Glomerular endothelial cell (primary cell): ENCODE data around the gene SEC23A. TPM values are rescaled to one million over a fixed set of nuclear protein-coding genes. Genes with fewer than 3 reads are reported as not detected.
A peak's percentile ranks its signal among the peaks of the same experiment; 100 is the strongest.
"Not testable (repeated sequence)": the region's sequence is repeated elsewhere in the genome, so short reads cannot be mapped to it uniquely, and the experiment has no call there.

Experiments used
- DNase-seq: peaks from one replicate; pipeline ENCODE4 v3.0.0-alpha.2; 2011; ENCODE audit warnings: low read depth, low spot score; ENCODE audit errors: extremely low read depth
- total RNA-seq: library from RNA; depleted of rRNA; stranded (reverse); fragments of >200 nt; gene quantifications from 2 replicates; pipeline ENCODE4 v1.2.3, GENCODE V29; 2015

The SEC23A gene
- total RNA-seq, result 144 and 154 TPM in 2 replicates

DNA sequence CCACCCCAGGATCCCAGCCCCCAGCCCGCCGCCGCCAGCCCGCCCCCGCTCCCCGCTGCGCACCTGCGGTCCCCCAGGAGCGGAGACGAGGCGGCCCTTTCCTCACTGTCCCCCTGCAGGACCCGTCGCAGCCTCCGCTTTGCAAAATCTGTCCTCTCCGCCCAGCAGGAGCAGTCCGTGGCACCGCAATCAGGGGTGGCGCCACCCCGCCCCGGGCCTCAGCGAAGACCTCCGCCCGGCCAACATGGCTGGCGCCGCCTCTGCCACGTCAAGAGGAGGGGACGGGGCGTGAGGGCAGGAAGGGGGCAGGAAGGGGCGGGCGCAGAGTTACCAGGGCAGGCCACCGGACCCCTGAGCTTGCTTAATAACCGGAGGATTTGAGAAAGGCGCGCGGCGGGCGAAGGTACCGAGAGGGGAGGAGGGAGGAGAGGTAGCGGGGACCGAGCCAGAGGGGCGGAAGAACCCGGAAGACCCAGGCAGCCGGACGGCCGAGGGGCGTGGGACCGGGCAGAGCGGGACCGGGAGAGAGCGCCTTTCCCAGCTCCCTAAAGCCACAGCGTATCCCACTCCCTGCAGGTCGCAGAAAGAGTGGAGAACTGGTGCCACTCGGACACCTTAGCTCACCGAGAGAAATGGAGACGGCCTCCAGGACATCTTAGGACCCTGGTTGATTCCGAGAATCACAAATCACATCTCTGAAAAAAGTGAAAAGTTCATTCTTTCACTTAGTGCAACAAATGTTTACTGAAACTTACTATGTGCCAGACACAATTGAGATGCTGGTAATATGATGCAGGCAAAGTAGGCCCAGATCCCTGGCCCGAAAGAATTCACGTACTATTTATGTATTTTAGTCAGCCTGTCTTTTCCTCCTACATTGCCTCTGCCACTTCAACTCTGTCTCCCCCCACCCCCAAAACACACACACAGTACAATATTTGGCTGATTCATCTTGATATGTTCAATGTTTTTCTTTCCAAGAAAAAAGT lies at the start of gene SEC23A:
Gene SEC23A (minus strand): TSS at position 267 of the 989 bp plus-strand sequence. CDS start 7,117 bp downstream, outside the sequence.
- DNase-seq, result peak; percentile 12

GRCh38 chr14:39145266-39145966 lies 42.4 kb upstream of the SEC23A start:
- DNase-seq, result no peak

DNA sequence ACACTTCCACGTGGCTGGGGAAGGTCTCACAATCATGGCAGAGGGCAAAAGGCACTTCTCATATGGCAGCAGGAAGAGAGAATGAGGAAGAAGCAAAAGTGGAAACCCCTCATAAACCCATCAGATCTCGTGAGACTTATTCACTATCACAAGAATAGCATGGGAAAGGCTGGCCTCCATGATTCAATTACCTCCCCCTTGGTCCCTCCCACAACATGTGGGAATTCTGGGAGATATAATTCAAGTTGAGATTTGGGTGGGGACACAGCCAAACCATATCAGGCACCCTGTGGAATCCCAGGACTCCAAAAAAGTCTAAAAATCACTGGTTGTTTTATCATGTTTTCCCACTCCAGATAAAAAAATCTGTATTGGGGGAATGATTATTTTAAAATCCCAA lies 40.2 kb upstream of the SEC23A start:
- DNase-seq, result not testable (repeated sequence)

DNA sequence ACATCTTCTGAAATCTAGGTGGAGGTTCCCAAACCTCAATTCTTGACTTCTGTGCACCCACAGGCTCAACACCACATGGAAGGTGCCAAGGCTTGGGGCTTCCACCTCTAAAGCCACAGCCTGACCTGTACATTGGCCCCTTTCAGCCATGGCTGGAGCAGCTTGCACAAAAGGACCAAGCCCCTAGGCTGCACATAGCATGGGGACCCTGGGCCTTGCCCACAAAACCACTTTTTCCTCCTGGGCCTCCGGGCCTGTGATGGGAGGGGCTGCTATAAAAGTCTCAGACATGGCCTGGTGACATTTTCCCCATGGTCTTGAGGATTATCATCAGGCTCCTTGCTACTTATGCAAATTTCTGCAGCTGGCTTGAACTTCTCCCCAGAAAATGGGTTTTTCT lies 38.6 kb upstream of the SEC23A start:
- not testable (repeated sequence) for DNase-seq

GRCh38 chr14:39140170-39140569 lies 37.1 kb upstream of the SEC23A start:
- no peak for DNase-seq

- DNase-seq, result no peak
These were observed 35.4 kb upstream of the SEC23A start for GRCh38 chr14:39138440-39138839.

DNA sequence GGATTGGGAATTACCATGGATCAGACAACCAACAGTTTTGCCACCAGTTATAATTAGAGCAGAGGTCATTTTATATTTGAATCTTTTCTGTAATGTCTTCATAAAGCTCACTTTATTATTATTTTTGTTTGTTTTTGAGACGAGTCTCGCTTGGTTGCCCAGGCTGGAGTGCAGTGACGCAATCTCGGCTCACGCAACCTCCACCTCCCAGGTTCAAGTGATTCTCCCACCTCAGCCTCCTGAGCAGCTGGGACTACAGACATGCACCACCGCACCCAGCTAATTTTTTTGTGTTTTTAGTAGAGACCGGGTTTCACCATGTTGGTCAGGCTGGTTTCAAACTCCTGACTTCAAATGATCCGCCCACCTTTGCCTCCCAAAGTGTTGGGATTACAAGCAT lies 34.8 kb upstream of the SEC23A start:
- not testable (repeated sequence) for DNase-seq

- DNase-seq, result no peak
These were observed 19.5 kb upstream of the SEC23A start for GRCh38 chr14:39122330-39123138.

GRCh38 chr14:39114073-39114838 lies 11.2 kb upstream of the SEC23A start, which contains the start of gene GEMIN2:
TSS of gene GEMIN2 (plus strand) at chr14:39114323. CDS start at chr14:39114339, 16 bp downstream.
- DNase-seq, result peak; percentile 85

DNA sequence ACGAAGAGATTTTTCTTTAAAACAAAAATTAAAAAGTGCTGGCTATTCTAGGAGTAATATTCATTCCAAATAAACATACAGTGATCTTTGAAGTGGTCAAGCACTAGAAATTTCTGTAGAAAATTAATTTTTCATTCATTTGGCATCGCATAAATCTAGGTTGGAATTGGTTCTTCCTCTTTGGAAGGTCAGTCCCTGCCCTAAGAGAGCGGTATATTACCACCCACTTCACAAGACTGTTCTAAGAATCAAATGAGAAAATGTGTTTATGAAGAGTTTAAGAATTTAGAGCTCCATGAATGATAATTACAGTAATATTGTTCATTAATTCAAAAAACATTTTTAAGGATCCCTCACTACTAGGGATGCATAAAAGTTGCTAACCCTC lies 10.6 kb upstream of the SEC23A start:
- no peak for DNase-seq

DNA sequence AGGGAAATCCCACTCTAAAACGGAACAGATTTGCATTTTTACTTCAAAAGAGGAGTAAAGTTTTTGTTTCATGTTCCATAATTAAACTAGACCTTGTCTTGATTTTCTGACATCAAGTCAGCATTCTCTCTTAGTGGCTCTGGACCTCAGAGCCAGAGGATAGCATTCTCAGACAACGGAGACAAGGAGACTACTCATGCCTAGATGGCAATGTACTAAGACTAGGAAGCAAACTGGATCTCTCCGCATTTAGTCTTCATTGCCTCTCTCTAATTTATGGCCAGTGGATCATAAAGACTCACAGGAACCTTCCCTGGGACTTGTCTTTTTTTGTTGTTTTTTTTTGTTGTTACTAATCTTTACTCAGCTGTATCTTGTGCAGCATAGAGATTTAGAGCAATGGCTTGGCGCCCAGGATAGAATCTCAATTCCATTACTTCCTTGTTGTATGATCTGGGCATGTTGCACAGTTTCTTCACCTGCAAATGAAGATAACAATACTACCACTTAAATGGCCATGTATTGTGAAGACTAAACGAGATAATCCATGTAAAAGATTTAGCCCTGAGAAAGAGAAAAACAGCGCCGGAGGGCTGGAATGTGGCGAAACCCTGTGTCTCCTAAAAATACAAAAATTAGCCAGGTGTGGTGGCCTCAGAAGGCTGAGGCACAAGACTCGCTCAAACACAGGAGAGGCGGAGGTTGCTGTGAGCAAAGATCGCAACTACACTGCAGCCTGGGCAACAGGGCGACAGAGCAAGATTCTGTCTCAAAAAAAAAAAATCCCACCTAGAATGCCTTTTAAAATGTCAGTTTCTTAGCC lies 7.1 kb upstream of the SEC23A start:
- no peak for DNase-seq

DNA sequence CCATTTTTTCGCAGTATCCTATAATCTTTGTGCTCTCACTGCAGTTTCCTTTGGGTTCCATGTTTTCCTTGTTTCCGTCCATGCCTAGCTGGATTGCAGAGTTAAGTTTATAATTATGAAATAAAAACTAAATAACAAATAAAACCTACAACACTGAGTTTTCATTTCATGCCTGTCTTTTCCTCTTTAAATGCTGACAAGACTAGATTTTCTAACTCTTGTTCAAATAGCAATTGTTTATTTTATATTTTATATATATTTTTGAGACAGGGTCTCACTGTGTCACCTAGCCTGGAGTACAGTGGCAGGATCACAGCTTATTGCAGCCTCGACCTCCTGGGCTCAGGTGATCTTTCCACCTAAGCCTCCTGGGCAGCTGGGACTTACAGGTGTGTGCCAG lies 5.8 kb upstream of the SEC23A start:
- DNase-seq, result no peak

GRCh38 chr14:39107591-39107996 lies 4.6 kb upstream of the SEC23A start:
- DNase-seq, result peak; percentile 20

DNA sequence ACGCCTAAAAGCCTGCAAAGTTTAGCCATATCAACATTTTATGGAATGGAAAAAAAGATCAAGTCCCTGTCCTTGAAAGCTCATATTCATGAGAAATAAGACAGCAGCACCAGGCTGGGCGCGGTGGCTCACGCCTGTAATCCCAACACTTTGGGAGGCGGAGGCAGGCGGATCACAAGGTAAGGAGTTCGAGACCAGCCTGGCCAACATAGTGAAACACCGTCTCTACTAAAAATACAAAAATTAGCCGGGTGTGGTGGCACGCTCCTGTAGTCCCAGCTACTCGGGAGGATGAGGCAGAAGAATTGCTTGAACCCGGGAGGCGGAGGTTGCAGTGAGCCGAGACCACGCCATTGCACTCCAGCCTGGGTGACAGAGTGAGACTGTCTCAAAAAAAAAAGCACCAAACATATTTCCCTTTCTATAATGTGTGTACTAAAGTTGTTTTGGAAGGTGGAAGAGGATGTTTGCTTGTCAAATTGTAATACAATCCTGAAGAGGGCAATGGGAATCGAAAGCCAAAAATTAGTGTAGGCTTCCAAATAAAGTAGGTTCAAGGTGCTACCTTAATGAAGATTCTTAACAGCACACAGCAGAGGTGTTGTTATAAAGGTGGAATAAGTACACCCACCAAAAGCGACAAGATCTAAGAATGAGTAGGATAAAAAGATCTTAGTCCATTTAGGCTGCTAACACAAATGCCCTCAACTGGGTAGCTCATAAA lies 1.2 kb upstream of the SEC23A start:
- not testable (repeated sequence) for DNase-seq

DNA sequence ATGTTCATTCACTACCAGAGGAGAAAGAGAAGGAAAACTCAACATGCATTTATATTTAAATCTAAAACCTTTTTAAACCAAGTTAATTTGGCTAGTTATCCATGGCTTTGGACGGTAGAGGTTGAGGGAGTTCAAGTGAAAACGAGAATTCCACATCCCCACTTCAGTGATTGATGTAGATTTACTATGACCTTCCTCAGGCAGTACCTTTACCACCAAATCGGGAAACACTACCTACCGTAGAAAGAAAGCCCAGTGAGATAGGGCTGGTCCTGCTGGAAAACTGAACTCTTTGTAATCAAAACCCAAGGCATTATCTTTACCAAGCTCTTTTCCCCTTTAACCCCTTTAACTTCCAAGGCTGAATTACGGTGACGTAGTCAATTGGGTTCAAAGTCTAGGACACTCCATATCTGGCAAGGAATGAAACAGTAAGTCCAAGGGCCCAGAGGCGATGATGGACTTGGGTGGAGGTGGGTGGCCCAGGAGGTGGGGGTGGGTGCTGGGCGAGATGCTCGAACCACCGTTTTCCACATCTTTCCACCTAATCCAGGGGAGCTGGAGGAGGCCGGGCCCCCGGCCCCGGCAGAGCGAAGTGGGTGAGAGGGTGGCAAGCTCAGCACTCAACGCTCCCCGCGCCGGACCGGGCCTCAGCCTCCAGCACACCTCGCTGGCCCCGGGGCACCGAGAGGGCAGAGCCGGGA lies 618 bp downstream of the SEC23A start:
- DNase-seq, result peak; percentile 37

- no peak for DNase-seq
These were observed 3.3 kb downstream of the SEC23A start for GRCh38 chr14:39099748-39100147.

- DNase-seq, result not testable (repeated sequence)
These were observed 3.8 kb downstream of the SEC23A start for GRCh38 chr14:39099215-39099614.

GRCh38 chr14:39097159-39097558 lies 5.9 kb downstream of the SEC23A start:
- DNase-seq, result peak; percentile 16
